ENCODE data around the gene PSG5.
"Not testable (repeated sequence)": the region's sequence is repeated elsewhere in the genome, so short reads cannot be mapped to it uniquely, and the experiment has no call there.

PSG5 gene

GRCh38 chr19:43132696-43133095 is 53.6 kb downstream of the PSG5 start:
- no peak for DNase-seq (ENCODE audit: low read depth, low spot score)
- CTCF ChIA-PET = no interaction called here
- H3K4me3 ChIP-seq (ENCODE audit: low read depth, low read length) = no peak overlapping the region
- POLR2A ChIA-PET = no interaction called here
- TF ChIP-seq CTCF (IDR thresholded peaks at IDR 0.05; ENCODE audit: insufficient read depth, low read length, missing control alignments) = no peak

GRCh38 chr19:43131281-43131842 is 55.0 kb downstream of the PSG5 start:
- CTCF ChIA-PET; H3K4me3 ChIP-seq (ENCODE audit: low read depth, low read length); DNase-seq (ENCODE audit: low read depth, low spot score); POLR2A ChIA-PET: not testable (repeated sequence)

GRCh38 chr19:43129197-43129596 is 57.1 kb downstream of the PSG5 start:
- H3K4me3 ChIP-seq (ENCODE audit: low read depth, low read length); POLR2A ChIA-PET; DNase-seq (ENCODE audit: low read depth, low spot score); CTCF ChIA-PET: not testable (repeated sequence)

GRCh38 chr19:43127336-43127735 is 59.0 kb downstream of the PSG5 start:
- peak; percentile 96 for DNase-seq (ENCODE audit: low read depth, low spot score)
- H3K4me3 ChIP-seq (ENCODE audit: low read depth, low read length); CTCF ChIA-PET; POLR2A ChIA-PET: not testable (repeated sequence)

- POLR2A ChIA-PET = no interaction called here
- no peak for TF ChIP-seq CTCF (IDR thresholded peaks at IDR 0.05; ENCODE audit: insufficient read depth, low read length, missing control alignments)
Measured at GRCh38 chr19:43126720-43127119, 59.6 kb downstream of the PSG5 start.

GRCh38 chr19:43124360-43124759 is 62.0 kb downstream of the PSG5 start:
- CTCF ChIA-PET = no interaction called here
- no peak for TF ChIP-seq CTCF (IDR thresholded peaks at IDR 0.05; ENCODE audit: insufficient read depth, low read length, missing control alignments)
- DNase-seq (ENCODE audit: low read depth, low spot score) = no peak
- no peak overlapping the region for H3K4me3 ChIP-seq (ENCODE audit: low read depth, low read length)
- POLR2A ChIA-PET = no interaction called here

More at GRCh38 chr19:43126720-43127119, 59.6 kb downstream of the PSG5 start:
- DNase-seq (ENCODE audit: low read depth, low spot score) = no peak
- no peak overlapping the region for H3K4me3 ChIP-seq (ENCODE audit: low read depth, low read length)
- CTCF ChIA-PET = no interaction called here

GRCh38 chr19:43120433-43121026 is 65.8 kb downstream of the PSG5 start:
- peak; percentile 61 for DNase-seq (ENCODE audit: low read depth, low spot score)
- H3K4me3 ChIP-seq (ENCODE audit: low read depth, low read length); POLR2A ChIA-PET; CTCF ChIA-PET: not testable (repeated sequence)

GRCh38 chr19:43119526-43119925 is 66.8 kb downstream of the PSG5 start:
- H3K4me3 ChIP-seq (ENCODE audit: low read depth, low read length); CTCF ChIA-PET; DNase-seq (ENCODE audit: low read depth, low spot score); POLR2A ChIA-PET: not testable (repeated sequence)
